ENCODE measurements around the gene UTS2.

Gene UTS2

DNA sequence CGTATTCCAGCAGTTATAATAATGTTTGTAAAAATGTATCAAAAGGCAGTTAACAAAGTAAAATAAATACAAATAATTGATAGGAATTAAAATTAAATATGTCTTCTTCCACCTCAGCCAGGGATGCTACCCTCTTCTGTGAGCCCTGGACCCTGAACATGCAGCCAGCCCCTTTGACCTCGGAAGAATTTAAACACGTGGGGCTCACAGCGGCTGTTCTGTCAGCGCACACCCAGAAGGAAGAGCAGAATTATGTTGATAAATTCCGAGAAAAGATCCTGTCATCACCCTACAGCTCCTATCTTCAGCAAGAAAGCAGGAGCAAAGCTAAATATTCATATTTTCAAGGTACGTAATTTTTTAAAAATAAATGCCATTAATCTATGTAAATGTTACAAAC is 26.5 kb downstream of the UTS2 start:
- Histone ChIP-seq H3K79me2 (ENCODE audit: insufficient read depth, low read length) (no peaks in the 10 kb centered on the region), H3K4me2 (ENCODE audit: low read depth, low read length, poor library complexity, severe bottlenecking) (no peak overlapping the region), H3K4me3 (ENCODE audit: insufficient read depth, low read length, poor library complexity, severe bottlenecking) (no peak overlapping the region), H4K20me1 (ENCODE audit: low read depth, low read length) (no peaks in the 10 kb centered on the region), H3K9me3 (ENCODE audit: insufficient read depth, low read length) (no peaks in the 10 kb centered on the region), H3K27me3 (ENCODE audit: low read length) (no peaks in the 10 kb centered on the region), H2AFZ (ENCODE audit: low read depth, low read length, severe bottlenecking) (no peak overlapping the region), H3K9me2 (replicated peaks; ENCODE audit: insufficient read depth, low read length) (no peaks in the 10 kb centered on the region), H3K9ac (ENCODE audit: low read length) (no peak overlapping the region), H3K27ac (ENCODE audit: low read depth, low read length) (no peak overlapping the region), H3K36me3 (ENCODE audit: low read length) (0 out of 2 replicates have a peak, but pooled peaks cover 3% of the 10 kb centered on the region), H3F3A (ENCODE audit: insufficient read depth) (no peaks in the 10 kb centered on the region)
- TF ChIP-seq, protein P1, sequence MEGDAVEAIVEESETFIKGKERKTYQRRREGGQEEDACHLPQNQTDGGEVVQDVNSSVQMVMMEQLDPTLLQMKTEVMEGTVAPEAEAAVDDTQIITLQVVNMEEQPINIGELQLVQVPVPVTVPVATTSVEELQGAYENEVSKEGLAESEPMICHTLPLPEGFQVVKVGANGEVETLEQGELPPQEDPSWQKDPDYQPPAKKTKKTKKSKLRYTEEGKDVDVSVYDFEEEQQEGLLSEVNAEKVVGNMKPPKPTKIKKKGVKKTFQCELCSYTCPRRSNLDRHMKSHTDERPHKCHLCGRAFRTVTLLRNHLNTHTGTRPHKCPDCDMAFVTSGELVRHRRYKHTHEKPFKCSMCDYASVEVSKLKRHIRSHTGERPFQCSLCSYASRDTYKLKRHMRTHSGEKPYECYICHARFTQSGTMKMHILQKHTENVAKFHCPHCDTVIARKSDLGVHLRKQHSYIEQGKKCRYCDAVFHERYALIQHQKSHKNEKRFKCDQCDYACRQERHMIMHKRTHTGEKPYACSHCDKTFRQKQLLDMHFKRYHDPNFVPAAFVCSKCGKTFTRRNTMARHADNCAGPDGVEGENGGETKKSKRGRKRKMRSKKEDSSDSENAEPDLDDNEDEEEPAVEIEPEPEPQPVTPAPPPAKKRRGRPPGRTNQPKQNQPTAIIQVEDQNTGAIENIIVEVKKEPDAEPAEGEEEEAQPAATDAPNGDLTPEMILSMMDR (IDR thresholded peaks at IDR 0.05; ENCODE audit: insufficient read depth, low read length, poor library complexity, severe bottlenecking) = no peak
- TF ChIP-seq EZH2phosphoT487 (conservative IDR thresholded peaks at IDR 0.05; ENCODE audit: low read length) = no peak

GRCh38 chr1:7824701-7825100 is 28.2 kb downstream of the UTS2 start:
- Histone ChIP-seq H3K4me2 (ENCODE audit: low read depth, low read length, poor library complexity, severe bottlenecking) (no peak overlapping the region), H3K36me3 (ENCODE audit: low read length) (0 out of 2 replicates have a peak, but pooled peaks cover 6% of the 10 kb centered on the region), H3K4me3 (ENCODE audit: insufficient read depth, low read length, poor library complexity, severe bottlenecking) (no peak overlapping the region), H3K9me3 (ENCODE audit: insufficient read depth, low read length) (no peaks in the 10 kb centered on the region), H3F3A (ENCODE audit: insufficient read depth) (no peaks in the 10 kb centered on the region), H3K27me3 (ENCODE audit: low read length) (no peaks in the 10 kb centered on the region), H3K9ac (ENCODE audit: low read length) (no peak overlapping the region), H4K20me1 (ENCODE audit: low read depth, low read length) (no peaks in the 10 kb centered on the region), H3K79me2 (ENCODE audit: insufficient read depth, low read length) (no peaks in the 10 kb centered on the region), H2AFZ (ENCODE audit: low read depth, low read length, severe bottlenecking) (no peak overlapping the region), H3K27ac (ENCODE audit: low read depth, low read length) (no peak overlapping the region), H3K9me2 (replicated peaks; ENCODE audit: insufficient read depth, low read length) (no peaks in the 10 kb centered on the region)
- TF ChIP-seq EZH2phosphoT487 (conservative IDR thresholded peaks at IDR 0.05; ENCODE audit: low read length) = no peak
- TF ChIP-seq, protein P1 (IDR thresholded peaks at IDR 0.05; ENCODE audit: insufficient read depth, low read length, poor library complexity, severe bottlenecking) = no peak

DNA sequence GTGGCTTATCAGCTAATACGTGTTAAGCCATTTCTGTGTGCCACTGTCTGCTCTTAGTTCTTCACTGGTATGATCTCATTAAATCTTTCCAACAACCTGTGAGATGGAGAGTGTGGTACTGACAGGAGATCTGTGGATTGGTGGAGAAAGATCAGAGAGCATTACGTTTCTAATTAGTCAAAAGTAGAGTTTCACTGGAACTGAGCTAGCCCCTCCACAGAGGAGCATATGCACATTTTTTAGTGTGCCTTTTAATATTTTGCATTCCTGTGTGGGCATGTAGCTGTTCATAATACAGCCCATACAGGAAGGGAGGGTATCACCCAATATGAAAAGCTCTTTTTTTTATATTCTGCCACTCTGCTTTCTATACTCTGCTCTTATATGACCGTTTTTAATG is 31.6 kb downstream of the UTS2 start:
- Histone ChIP-seq H3K9me2 (replicated peaks; ENCODE audit: insufficient read depth, low read length) (no peaks in the 10 kb centered on the region), H4K20me1 (ENCODE audit: low read depth, low read length) (no peaks in the 10 kb centered on the region), H3F3A (ENCODE audit: insufficient read depth) (no peaks in the 10 kb centered on the region), H3K9ac (ENCODE audit: low read length) (no peak overlapping the region), H3K27ac (ENCODE audit: low read depth, low read length) (no peak overlapping the region), H3K4me2 (ENCODE audit: low read depth, low read length, poor library complexity, severe bottlenecking) (no peak overlapping the region), H3K9me3 (ENCODE audit: insufficient read depth, low read length) (no peaks in the 10 kb centered on the region), H3K4me3 (ENCODE audit: insufficient read depth, low read length, poor library complexity, severe bottlenecking) (no peak overlapping the region), H3K27me3 (ENCODE audit: low read length) (no peaks in the 10 kb centered on the region), H2AFZ (ENCODE audit: low read depth, low read length, severe bottlenecking) (no peak overlapping the region), H3K36me3 (ENCODE audit: low read length) (0 out of 2 replicates have a peak, but pooled peaks cover 4% of the 10 kb centered on the region), H3K79me2 (ENCODE audit: insufficient read depth, low read length) (no peaks in the 10 kb centered on the region)
- TF ChIP-seq, protein P1 (IDR thresholded peaks at IDR 0.05; ENCODE audit: insufficient read depth, low read length, poor library complexity, severe bottlenecking) = no peak
- no peak for TF ChIP-seq EZH2phosphoT487 (conservative IDR thresholded peaks at IDR 0.05; ENCODE audit: low read length)
